HG02970 (cell line): Measurements from ENCODE around the gene MAST4.

Experiments used
- ATAC-seq: cut with Tn5 transposase; IDR thresholded peaks from one replicate; pipeline ENCODE4 v1.9.1; 2021; ENCODE audit warnings: mild to moderate bottlenecking, moderate library complexity, moderate number of reproducible peaks; ENCODE audit not compliant: unreplicated experiment, low FRiP score

MAST4 gene

DNA sequence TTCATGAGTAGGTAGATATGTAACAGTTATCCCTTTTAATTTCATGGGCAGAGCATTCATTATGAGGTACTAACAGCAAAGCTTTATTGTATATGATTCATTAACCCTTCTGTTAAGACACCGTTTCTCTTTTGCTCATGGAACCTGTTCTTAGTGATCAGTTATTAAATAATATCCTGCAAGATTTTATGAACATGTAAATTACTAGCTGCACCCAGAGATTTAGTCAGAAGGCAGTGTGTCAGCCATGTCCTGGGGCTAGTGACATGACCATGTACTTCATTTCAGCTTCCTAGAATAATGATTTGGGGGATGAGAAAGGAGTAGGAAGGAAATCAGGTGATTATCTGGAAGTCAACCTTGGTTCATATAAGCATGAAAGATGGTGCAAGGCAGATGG lies 7.0 kb downstream of the MAST4 start:
- no peak for ATAC-seq

DNA sequence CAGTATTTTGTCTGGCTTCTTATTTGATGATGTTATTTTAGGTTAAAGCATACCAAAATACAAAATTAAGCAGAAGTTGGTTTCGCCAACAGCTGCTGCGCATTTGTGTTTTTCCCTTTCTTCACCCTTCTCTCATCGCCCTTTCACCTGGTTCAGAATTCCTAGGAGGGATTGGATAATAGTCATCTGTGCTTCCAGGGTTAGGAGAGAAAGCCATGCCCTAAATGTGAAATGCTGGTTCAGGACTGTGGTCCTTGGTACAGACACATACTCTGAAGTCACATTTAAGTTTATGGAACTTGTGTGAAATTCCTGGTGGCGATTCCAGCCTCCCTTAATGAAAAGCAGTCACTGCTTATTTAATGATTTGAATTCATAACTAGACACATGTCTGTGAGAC lies 7.7 kb downstream of the MAST4 start:
- ATAC-seq: no peak

DNA sequence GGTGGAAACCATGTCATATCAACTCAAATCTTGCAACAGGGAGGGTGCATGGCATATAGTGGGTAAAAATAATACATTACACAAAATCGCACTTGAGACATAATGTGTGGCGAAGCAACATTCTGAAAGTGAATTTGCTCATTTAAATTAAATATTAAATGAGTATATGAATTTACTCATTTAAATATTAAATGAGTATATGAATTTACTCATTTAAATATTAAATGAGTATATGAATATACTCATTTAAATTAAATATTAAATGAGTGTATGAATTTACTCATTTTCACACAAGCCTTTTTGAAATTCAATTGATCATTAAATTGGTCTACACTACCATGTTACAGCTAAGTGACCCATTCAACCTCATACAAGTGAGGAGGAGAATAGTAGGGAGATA lies 10.5 kb downstream of the MAST4 start:
- ATAC-seq: no peak

DNA sequence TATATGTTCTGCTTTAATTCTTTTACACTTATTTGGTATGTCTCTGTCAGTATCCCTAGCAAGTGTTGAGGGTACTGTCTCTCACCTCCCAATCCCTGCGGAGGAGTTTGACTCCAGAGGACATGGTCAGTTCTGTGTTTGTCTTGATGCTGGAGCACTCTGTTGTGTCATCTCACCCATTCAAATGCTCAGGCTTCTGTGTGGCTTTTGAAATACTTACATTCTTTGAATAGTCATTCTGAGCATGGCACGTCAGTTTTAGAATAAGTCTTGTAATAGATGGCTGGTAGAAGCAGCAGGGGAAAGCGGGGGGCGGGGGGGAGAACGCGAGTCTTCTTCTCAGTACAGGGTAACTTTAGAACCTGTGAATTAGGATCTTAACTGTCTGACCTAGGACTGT lies 12.3 kb downstream of the MAST4 start:
- ATAC-seq: no peak

DNA sequence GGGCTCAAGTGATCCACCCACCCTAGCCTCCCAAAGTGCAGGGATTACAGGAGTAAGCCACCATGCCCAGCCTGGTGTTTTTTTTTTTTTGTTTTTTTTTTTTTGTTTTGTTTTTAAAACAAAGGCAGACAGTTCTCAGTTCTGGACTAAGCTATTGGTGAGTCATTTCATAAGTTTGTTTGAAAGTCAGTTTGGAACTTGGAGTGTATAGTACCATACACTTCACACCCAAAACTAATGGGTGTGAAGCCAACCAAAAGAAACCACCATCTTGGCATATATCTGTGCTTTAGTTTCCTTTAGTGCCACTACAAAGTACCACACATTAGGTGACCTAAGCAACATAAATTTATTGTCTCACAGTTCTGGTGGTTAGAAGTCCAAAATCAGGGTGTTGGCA lies 13.4 kb downstream of the MAST4 start:
- no peak for ATAC-seq

DNA sequence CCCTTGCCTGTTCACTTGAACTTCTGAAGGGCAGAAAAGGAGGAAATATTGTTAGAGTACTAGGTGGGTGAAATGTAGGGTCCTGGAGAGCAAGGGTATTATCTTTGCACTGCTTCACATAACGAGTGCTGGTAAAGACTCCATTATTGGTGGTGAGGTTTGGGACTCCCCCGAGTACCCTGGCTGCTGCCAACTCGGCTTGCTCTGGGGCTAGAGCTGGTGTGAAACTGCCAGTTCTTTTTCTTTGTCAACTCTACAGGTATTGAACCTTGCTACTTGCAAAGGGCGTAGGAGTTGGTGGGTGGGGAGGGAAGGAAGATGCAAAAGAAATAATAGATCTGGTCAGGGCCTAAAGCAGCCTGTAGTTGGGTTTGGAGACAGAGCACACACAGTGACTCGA lies 16.0 kb downstream of the MAST4 start:
- ATAC-seq: no peak

DNA sequence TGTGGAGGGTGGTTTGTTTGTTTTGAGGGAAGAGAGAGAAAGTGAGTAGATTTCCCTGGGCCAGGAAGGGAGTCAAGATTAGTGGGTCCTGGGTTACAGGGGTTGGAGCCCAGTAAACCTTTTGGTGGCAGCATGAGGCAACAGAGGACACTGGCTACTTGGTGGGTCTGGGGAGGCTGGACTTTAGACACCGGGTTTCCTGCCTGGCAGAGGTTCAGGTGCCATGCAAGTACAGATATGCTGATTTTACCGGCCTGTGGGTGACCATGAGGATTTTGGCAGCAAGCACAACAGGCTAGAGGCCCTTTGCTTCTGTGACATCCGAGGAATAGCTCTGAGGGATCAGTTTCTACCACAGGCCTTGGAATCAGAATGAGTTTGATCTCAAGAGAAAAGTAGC lies 18.9 kb downstream of the MAST4 start:
- no peak for ATAC-seq

DNA sequence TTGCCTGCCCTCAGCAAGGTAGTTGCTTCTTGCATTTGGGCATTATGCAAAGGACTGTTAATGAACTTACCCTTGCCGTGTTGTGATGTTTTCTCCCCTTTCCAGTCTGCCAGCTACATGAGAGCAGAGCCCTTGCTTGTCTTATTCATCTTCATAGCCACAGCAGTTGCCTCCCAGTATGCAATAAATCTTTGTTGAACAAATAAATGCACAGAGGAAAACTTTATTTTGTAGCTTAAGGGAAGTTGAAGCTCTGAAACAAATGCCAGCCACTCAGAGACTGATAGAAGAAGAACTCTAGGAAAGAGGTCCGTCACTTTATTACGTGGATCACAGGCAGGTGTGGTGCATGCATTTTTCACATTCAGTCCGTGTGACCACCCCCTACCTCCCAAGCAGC lies 19.7 kb downstream of the MAST4 start:
- no peak for ATAC-seq

DNA sequence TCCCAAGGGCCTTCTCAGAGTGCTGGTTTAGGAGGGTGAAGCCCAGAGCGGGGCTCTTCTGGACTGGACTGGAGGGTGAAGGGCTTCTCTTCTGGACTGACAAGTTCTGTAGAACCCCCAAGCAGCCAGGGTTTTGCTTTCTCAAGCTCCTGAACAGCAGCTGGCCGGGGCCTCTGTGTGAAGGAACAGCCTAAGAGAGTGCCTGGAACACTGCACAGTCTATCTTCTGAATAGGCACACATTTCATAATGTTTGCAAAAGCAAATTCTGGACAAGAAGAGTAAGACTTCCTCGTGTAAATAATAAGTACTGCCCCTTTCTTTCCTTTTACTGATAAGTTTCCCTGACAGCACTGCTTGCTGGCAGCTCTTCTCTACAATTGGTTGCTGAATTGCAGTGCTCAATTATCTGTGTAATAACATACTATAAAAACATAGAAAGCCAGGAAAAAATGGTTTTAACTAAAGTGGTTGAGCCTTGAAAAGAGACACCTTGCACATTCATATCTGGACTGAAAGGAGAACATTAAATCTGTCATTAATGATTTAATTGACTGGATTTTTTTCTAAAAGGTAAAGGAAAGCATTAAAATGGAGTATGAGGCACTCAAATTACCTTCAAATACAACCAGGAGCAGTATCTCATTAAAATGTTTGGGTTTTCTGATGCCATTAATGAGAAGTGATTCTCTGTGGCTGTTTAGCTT lies 20.5 kb downstream of the MAST4 start:
- no peak for ATAC-seq

DNA sequence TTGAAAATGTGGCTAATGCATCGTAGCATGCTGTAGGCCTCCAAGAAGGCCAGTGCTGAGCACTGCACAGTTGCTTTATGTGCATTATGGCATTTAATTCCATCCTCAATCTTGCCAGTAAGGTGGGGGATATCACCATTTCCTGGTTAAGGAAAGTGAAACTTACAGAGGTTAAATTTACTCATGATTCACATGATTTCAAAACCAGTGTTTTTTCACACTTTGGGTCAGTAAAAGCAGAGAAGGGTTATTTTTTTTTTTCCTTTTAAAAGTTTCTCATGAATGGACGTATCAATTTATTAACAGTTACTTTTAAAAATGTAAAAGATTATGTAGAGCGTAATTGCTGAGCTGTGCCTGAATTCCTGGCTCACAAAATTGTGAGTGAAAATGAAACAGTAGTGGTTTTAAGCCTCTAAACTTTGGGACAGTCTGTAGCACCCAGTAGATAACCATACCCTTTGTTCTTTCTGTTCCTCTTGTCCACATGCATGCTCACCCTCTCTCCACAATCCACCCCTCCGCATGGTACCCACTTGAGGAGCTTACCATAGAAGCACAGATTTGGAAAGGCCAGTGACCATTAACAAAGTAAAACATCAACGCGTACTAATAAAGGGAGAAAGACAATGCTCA lies 21.2 kb downstream of the MAST4 start:
- ATAC-seq: no peak

DNA sequence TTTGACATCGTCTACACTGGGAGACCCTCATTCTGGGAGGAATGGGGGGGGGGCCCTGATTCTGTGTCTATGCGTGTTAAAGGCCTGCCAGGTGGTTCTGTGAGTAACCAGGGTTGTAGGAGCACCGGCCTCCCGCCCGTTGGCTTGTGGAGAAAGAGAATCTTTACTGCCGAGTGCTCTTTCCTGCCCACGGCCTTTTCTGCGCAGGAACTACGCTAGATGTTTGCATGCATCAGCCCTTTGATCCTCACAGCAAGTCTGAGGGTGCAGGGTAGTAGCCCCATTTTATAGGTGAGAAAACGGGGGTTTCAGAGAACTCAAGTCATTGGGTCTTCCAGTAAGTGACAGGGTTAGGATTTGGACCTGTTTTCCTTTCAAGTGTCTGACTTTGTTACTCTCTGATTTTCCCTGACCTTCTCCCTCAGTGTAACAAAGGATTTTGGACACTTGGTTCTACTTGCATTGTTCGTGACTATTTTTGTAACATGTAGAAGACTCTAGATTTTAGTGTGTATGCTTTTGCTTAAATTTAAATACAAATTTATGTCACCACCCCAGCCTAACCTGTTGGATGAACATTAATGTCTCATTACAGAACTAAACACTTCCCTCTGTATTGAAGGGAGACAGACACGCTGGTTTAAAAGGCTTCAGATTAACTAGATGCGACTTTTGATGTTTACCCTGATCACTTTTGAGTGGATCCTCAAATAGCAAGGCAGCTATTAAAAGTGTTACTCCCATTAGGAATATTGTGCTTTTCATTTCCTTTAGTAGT lies 22.0 kb downstream of the MAST4 start:
- ATAC-seq: no peak

DNA sequence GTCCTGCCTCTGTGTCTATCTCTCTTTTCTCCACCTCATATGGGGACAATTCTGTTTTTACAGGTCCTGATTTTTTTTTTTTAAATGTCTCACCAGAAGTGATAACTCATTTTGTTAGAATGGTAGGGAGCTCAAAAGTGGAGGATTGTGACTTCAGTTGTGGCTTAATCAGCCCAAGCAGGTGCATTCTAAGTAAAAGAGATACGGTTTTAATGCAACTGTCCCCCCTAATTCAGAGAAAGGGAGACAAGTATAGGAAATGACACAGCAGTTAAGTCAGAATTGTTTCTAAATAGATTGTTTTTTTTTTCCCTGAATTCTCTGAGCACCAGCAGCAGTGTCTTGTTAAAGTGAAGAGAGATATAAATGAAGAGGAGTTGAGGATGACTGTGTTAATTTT lies 24.5 kb downstream of the MAST4 start:
- no peak for ATAC-seq

DNA sequence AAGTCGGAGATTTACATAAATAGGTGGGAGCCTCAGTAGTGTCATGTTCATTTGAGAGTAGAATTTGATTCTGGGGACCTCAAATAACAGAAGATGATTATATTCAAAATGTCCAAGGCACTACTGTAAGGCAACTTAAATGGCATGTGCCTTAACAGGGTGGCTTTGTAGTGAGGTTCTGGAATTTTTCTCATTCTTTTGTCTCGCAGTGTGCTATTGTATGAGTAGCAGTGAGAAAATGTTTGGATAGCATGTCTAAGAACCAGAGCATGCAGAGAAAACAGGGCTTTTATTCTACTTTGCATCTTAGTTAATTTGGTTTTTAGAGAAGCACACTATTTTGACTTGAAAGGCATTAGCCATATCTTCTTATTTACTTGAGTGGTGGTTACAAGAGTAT lies 25.0 kb downstream of the MAST4 start:
- no peak for ATAC-seq

DNA sequence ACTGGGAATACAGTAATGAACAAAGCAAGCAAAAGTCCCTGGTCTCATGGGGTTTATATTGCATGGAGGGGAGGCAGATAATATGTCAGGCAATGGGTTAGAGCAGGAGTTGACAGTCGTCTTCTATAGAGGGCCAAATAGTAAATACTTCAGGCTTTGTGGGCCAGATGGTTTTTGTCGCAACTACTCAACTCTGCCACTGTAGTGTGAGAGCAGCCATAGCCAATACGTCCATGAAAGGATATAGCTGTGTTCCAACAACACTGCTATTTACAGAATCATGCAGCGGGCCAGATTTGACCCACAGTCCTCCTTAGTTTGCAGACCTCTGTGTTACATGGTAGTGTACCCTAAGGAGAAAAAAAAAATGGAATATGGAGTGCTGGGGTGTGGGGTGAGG lies 25.5 kb downstream of the MAST4 start:
- no peak for ATAC-seq

DNA sequence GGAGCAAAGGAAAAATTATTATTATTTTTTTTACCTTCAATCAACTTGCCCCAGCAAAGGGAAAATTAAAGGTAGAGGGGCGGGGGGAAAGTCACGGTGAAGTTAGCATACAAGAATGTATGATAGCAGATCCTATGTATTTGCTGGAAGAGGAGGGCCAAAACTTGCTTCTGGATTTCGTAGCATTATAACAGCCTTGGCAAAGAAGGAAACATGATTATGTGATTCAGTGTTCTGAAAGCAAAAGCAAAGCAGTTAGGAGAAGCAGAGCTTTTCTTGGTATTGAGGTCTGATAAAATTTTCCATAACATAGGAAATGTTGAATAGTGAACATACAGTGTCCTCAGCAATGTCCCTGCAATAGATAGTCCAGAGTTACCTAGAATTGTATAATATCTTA lies 32.4 kb downstream of the MAST4 start:
- no peak for ATAC-seq

DNA sequence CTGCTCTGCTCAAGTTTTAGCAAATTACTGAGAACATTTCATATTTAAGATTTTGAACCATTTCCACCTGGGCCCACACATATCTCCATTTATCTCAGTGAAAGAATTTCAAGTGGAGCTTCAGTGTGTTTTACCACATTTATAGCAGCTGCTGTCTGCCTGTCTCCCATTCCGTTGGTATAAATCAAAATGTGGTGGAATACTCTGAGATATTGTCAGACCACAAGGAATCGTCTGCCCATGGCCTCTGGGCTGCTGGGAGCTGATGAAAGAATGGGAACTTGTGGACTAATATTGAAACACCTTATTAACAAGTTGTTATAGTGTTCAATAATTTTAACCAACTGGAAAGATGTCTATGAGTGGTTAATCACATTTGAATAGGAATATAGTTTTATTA lies 33.3 kb downstream of the MAST4 start:
- no peak for ATAC-seq

DNA sequence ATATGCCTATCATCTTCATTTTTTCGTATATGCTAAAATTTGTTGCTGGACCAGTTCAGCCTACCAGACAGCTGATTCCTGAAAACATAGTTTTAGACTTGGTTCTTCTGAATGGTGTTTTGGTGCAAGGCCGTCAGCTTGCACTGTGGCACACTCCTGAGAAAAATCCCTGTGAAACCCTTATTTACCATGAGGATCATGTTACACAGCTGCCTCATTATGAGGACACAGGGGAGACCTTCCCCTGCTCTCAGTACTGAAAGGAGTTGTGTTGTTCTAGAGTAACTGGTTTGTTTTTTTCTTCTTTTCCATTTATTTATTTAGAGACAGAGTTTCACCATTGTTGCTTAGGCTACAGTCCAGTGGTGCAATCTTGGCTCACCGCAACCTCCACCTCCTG lies 37.6 kb downstream of the MAST4 start:
- ATAC-seq: no peak

DNA sequence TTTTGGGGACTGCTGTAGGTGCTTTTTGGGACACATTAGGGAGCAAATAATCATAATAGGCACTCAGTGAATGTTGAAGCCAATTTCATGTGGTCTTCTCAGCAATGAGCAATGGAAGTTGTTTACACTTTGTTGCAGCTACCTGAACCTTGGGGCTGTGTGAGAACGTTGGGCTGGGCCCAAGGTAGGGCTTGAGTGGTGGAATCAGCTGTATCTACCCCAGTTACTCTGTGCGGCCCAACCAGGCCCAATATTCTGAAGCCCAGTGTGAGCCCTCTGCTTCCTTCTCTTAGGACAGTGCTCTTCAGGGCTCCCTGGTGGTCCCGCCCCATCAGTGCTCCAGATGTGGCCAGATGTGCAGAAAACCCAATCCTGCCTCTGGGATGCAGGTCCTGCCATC lies 38.4 kb downstream of the MAST4 start:
- ATAC-seq: no peak

DNA sequence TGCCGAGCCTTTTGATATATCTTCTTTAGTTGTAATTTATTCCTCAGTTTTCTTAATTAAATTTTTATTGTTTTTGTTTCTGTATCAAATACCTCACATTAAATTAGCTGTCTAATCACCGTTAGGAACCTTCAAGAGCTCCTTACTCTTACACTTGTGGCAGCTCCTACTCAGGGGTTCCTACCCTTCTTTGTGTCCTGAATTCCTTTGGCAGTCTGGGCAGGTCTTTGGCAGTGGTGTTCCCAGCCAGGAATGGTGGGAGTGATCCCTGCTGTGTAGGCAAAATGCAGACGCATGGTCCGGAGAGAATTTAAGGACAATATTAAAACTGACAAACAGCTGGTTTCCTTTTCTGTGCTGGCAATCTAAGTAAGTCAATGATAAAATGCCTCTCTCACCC lies 41.8 kb downstream of the MAST4 start:
- no peak for ATAC-seq

DNA sequence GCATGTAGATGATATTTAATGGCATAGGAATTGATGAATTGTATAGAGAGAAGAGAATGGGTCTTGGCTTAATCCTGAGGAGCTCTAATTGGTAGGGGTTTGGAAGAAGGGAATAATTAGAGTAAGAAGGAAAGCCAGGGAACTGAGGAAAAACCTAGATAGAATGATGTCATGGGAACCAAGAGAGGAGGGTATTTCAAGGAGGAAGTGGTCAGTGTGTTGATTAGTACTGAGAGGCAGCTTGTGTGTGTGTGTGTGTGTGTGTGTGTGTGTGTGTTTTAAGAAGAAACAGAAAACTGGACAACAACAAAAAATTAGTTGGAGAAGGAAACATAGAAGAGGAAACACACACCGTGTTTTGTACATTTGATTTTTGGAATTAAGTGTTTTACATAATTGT lies 42.8 kb downstream of the MAST4 start:
- ATAC-seq: no peak

DNA sequence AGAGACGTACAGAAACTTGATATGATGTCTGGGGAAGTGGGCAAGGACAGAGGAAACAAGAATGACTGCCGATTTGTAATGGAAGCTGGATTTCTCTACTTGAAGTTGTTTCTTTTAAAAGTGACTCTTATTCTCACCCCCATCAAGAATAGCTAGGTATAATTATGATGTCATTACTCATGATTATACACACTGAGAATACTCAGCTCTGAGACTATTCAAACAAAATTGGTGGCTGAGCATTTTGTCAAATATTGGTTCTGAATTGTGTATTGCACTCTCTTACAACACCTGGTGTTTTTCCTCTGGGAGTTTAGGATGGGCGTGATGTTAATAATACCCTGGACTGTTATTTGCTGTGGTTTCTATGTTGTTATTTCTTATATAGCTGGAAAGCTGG lies 46.3 kb downstream of the MAST4 start:
- ATAC-seq: no peak

DNA sequence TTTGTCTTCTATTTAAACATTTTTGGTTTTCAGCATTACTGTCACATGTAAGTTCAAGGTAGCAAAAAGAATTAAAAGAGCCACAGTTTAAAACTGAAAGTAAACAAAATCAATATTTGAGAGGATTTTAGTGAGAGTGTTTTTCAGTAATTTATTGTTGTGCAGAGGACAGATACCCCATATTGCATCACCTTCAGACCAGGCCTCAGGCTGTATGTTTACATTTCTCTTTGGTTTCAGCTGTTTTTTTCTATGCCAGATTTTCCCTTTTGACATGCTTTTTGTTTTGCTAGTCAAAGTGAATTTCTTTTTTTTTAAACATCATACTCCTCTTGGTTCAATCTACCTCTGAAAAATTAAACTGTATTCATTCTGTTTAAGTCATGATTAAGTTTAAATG lies 47.2 kb downstream of the MAST4 start:
- no peak for ATAC-seq
